Loucy (cell line): Measurements from ENCODE around the gene NR3C2.

ENCODE experiments used
- EZH2phosphoT487 ChIP-seq: fragments of 200-600 bp; IDR thresholded peaks from 2 replicates; pipeline ENCODE4 v1.6.1; 2018; ENCODE audit warnings: antibody characterized with exemption, mild to moderate bottlenecking, moderate library complexity, borderline replicate concordance
- TF ChIP-seq, protein P1 (sequence below): fragments of 200-600 bp; sonication (generic); conservative IDR thresholded peaks from 2 replicates; pipeline ENCODE4 v1.5.1; 2014; ENCODE audit warnings: mild to moderate bottlenecking, antibody characterized with exemption, low read length

DNA sequence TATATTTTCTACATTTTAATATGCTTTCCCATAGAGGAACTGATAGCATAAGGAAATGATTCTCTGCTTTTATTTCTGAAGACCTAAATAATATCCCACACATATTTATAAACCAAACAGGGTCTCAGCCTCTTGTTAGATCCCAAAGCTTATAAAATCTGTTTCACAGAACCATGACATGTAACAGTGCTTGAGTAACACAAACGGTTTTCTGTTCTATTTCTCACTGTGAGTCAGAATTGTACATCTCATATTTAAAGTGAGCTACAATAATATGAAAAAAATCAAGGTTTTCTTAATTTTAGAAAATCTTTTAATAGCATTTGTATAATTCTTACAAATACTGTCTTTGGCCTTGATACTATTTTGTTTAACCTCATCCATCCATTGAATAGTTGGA is 51.2 kb downstream of the NR3C2 start:
- TF ChIP-seq, protein P1, sequence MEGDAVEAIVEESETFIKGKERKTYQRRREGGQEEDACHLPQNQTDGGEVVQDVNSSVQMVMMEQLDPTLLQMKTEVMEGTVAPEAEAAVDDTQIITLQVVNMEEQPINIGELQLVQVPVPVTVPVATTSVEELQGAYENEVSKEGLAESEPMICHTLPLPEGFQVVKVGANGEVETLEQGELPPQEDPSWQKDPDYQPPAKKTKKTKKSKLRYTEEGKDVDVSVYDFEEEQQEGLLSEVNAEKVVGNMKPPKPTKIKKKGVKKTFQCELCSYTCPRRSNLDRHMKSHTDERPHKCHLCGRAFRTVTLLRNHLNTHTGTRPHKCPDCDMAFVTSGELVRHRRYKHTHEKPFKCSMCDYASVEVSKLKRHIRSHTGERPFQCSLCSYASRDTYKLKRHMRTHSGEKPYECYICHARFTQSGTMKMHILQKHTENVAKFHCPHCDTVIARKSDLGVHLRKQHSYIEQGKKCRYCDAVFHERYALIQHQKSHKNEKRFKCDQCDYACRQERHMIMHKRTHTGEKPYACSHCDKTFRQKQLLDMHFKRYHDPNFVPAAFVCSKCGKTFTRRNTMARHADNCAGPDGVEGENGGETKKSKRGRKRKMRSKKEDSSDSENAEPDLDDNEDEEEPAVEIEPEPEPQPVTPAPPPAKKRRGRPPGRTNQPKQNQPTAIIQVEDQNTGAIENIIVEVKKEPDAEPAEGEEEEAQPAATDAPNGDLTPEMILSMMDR = no peak
- TF ChIP-seq EZH2phosphoT487 = no peak
